ENCODE measurements around the gene ZDHHC11B. TPM values are rescaled to one million over a fixed set of nuclear protein-coding genes. Genes with fewer than 3 reads are reported as not detected.

ZDHHC11B gene
- total RNA-seq, 1 donor from 2014 or later, result 15.6 TPM

DNA sequence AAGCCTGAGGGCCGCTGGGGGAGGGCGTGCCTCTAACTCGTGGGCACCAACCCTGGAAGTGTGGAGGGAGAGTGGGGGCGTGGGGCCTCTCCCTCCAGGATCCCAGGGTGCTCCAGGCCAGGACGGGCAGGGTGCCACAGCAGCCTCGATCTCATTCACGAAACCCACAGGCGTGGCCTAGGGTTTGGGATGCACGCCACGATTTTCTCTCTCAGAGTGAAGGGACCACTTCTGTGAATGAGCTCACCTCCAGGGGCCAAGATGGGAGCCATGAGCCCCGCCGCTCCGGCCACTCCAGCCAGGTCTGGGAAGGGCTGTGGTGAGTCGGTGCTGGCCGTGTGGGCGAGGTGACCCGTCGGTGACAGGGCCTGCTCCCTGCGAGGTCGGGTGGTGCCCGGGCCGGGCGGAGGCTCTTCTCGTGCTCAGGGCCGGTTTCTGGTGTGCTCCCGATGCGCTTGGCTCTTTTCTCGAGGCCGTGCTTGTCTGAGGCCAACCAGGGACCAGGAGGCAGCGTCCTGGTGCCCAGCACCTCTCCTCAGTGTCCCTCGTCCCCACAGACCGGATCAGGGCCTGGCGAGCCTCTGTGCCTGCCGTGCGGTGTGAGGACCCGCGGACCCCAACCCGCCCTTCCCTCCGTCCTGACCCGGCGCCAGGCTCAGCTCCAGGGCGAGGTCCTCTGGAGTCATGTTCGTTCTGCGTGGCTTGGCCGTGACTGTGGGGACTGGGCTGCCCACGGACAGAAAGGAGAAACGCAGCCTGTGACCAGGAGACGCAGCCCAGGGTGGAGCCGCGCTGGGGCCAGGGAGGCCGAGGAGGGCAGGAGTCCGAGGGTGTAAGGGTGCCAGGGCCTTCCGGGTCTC lies 122.4 kb downstream of the ZDHHC11B start:
- DNase-seq (ENCODE audit: low spot score), result no peak

DNA sequence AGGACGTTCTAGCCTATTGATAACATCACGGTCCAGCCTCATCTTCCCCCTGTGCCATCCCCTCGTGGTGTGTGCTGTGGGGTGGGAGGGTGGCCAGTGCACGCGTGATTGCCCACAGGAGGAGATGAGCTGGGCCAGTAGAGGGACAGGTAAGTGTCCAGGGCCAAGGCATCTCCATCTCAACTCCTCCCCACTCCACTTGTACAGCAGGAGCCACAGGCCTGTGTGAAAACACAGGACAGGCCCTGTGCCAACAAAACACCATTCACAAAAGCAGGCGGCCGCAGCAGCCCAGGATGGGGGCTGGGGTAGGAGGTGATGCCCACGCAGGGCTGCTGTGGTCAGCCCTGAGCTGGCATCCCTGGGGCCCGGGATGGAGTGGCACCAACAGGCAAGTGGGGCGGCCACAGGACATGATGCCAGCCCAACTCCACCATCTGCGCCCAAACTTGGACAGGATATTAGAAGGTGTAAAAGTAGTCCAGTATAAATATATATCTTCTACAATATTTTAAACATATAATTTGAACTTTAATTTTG lies 124.0 kb downstream of the ZDHHC11B start:
- DNase-seq (ENCODE audit: low spot score), result no peak

Other genes starting within 250 kb of the ZDHHC11B start
- 10.9 TPM for gene CEP72, start 172.4 kb downstream of the ZDHHC11B start, total RNA-seq
- 7.5 TPM for gene TPPP, start 91.4 kb downstream of the ZDHHC11B start, total RNA-seq
- gene ZDHHC11, start 66.3 kb upstream of the ZDHHC11B start, total RNA-seq, result 39.5 TPM
- gene BRD9, start 108.1 kb upstream of the ZDHHC11B start, total RNA-seq, result 63.6 TPM
- 1.7 TPM for gene TRIP13, start 108.2 kb upstream of the ZDHHC11B start, total RNA-seq
- gene NKD2, start 224.1 kb upstream of the ZDHHC11B start, total RNA-seq, result 14.2 TPM

Data from ureter (tissue), 1 donor.